ENCODE measurements around the gene RNF208.

DNA sequence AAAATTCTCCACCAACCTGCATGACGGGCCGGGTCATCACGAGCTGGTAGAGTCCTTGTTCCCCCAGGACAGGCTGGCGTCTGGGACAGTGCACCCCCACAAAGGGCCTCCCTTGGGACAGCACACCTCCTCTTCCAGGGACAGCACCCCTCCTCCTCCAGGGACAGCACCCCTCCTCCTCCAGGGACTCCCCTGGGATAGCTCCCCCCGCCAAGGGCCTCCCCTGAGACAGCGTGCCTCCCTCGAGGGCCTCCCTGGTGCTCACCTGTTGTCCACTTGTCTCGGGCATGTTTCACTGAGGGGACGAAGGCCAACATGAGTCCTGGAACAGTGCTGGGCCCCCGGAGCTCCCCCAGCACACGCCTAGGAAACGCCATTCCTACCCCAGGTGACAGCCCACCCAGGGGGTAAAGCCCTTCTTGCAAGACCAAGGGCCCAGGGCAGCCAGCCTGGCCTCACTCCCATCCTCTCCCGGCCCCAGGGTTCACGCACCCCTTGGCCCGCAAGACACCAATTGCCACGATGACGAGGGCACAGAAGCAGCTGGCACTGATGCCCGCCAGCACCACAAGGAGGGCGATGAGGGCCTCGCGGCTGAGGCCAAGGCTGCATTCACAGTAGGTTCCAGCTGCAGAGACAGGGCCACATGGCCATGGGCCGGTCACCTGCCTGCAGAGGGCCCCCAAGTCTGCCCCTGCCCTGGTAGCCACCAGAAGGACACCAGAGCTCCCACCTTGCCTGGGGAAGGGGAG is 50.7 kb downstream of the RNF208 start:
- TF ChIP-seq EZH2 (IDR thresholded peaks at IDR 0.05; ENCODE audit: insufficient read depth, low read length) = no peak
- TF ChIP-seq, protein P1, sequence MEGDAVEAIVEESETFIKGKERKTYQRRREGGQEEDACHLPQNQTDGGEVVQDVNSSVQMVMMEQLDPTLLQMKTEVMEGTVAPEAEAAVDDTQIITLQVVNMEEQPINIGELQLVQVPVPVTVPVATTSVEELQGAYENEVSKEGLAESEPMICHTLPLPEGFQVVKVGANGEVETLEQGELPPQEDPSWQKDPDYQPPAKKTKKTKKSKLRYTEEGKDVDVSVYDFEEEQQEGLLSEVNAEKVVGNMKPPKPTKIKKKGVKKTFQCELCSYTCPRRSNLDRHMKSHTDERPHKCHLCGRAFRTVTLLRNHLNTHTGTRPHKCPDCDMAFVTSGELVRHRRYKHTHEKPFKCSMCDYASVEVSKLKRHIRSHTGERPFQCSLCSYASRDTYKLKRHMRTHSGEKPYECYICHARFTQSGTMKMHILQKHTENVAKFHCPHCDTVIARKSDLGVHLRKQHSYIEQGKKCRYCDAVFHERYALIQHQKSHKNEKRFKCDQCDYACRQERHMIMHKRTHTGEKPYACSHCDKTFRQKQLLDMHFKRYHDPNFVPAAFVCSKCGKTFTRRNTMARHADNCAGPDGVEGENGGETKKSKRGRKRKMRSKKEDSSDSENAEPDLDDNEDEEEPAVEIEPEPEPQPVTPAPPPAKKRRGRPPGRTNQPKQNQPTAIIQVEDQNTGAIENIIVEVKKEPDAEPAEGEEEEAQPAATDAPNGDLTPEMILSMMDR (IDR thresholded peaks at IDR 0.05; ENCODE audit: insufficient read depth, low read depth, low read length) = no peak
